GM12875 (cell line): ENCODE results near the gene MBD3.

ENCODE experiments used
- H3K4me3 ChIP-seq: one replicate; pipeline ENCODE4 v1.5.1; 2011; ENCODE audit warnings: low read depth, low read length, control low read depth
- TF ChIP-seq, protein P1 (sequence below): IDR thresholded peaks from 2 replicates; pipeline ENCODE4 v1.5.1; 2011; ENCODE audit warnings: low read depth, mild to moderate bottlenecking, control low read depth, inconsistent platforms, low read length, moderate library complexity, borderline replicate concordance; ENCODE audit not compliant: insufficient read depth

The MBD3 gene

DNA sequence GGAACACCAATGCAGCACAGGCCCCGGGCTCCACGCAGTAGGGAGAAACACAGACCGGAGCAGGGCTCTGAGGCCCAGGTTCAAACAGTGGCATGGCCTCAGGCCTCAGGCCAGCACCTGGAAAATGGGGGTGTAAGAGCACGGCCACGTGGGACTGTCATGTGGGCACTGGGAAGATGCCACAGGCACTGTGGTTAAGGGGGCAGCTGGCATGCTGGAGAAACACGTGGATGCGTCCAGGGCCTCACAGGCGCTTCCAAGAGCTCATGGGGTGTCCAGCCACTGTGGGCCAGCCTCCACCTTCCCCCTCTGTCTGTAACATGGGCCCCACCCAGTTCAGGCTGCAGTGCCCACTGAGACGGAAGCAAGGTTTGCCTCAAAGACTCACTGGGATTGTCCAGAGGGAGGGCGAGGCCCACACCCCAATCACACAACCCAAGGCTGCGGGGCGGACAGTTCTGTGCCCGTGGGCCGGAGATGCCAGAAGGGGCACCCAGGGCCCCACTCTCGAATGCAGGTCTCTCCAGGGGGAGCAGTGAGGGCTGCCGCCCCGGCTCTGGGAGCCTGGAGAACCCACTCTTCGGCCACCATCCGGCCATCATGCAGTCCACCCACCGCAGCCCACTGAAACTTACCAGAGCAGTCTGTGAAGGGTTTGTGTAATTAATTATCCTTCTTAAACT, 6.3 kb upstream of the MBD3 start:
- no peak overlapping the region for H3K4me3 ChIP-seq
- TF ChIP-seq, protein P1, sequence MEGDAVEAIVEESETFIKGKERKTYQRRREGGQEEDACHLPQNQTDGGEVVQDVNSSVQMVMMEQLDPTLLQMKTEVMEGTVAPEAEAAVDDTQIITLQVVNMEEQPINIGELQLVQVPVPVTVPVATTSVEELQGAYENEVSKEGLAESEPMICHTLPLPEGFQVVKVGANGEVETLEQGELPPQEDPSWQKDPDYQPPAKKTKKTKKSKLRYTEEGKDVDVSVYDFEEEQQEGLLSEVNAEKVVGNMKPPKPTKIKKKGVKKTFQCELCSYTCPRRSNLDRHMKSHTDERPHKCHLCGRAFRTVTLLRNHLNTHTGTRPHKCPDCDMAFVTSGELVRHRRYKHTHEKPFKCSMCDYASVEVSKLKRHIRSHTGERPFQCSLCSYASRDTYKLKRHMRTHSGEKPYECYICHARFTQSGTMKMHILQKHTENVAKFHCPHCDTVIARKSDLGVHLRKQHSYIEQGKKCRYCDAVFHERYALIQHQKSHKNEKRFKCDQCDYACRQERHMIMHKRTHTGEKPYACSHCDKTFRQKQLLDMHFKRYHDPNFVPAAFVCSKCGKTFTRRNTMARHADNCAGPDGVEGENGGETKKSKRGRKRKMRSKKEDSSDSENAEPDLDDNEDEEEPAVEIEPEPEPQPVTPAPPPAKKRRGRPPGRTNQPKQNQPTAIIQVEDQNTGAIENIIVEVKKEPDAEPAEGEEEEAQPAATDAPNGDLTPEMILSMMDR: no peak

GRCh38 chr19:1593501-1593772, 772 bp upstream of the MBD3 start:
- no peak overlapping the region for H3K4me3 ChIP-seq
- TF ChIP-seq, protein P1: no peak

DNA sequence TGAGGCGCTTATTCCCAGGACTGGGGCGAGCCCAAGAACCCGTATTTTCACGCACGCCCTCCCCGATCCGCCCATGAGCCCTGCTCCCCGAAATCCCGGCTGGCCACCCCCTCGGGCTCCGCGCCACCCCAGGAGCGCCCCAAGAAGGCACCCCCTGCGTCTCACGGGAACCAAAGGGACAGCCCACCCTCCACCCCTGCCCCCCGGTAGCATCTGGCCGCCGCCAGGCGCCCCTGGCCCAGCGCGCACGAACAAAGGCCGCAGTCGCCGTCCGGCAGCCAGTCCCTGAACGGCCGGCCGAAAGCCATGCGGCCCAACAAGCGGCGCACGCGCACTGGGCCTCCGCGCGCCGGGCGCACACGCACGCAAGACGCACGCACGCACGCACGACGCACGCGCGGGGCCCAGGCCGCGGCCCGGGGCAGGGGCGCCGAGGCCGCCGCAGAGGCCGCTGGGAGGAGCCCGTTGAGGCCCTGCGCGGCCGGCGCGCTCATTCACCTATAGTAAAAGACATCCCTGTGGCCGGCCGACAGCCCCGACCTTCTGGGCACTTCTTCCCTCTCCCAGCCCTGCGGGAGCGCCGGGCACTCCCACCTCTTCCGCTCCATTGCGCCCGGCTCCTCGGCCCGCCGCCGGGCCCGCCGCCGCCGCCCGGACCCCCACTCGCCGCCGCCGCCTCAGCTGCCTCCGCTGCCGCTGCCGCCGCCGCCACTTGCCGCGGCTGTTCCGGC, 476 bp downstream of the MBD3 start:
- H3K4me3 ChIP-seq: peak overlapping the region; percentile 89
- TF ChIP-seq, protein P1: no peak

GRCh38 chr19:1591421-1592023, 1.1 kb downstream of the MBD3 start:
- TF ChIP-seq, protein P1: no peak
- H3K4me3 ChIP-seq: peak overlapping the region; percentile 89

DNA sequence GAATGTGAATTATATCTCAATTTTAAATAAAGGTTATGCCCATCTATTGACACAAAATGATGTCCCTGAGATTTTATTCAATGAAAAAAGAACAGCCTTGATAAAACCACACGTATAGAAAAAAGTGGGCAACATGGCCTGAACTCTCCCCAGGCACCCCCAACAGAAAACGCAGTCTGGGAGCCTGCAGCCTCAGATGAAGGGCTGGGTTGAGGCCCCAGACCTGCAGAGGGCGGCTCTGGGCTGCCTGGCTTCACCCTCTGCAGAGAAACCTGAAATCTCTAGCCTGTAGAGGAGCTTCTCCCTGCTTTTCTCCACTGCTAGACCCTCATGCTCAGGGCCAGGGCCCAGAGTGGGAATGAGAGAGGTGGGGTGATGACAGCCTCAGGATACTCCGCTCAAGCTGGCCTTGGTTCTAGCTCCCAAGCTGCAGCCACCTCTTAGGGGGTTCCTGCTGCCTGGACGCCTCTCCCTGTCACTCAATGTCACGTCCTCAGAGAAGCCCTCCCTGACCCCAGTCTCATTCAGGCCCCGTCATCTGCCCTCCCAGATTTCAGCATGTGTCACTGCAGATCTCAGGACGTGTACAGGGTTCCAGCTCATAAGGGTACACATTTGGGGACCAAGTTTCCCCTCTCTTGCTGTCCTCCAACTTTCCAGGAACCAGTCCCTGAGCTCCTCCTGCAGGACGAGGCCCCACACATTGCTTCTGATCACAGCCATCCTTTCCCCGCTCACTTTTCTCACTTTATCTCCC, 1.8 kb downstream of the MBD3 start:
- TF ChIP-seq, protein P1: peak; percentile 55
- H3K4me3 ChIP-seq: peak overlapping the region; percentile 89

GRCh38 chr19:1587872-1588271, 4.8 kb downstream of the MBD3 start:
- H3K4me3 ChIP-seq: no peak overlapping the region
- TF ChIP-seq, protein P1: no peak
